Non-pigmented ciliary epithelial cell (primary cell): Measurements from ENCODE around the gene C1orf52.
"Not testable (repeated sequence)": the region's sequence is repeated elsewhere in the genome, so short reads cannot be mapped to it uniquely, and the experiment has no call there.

Experiments used
- DNase-seq: peaks from one replicate; pipeline ENCODE4 v3.0.0-alpha.2; 2010; ENCODE audit warnings: low read depth

The C1orf52 gene

GRCh38 chr1:85277802-85278201 is 18.3 kb upstream of the C1orf52 start:
- DNase-seq, result no peak

DNA sequence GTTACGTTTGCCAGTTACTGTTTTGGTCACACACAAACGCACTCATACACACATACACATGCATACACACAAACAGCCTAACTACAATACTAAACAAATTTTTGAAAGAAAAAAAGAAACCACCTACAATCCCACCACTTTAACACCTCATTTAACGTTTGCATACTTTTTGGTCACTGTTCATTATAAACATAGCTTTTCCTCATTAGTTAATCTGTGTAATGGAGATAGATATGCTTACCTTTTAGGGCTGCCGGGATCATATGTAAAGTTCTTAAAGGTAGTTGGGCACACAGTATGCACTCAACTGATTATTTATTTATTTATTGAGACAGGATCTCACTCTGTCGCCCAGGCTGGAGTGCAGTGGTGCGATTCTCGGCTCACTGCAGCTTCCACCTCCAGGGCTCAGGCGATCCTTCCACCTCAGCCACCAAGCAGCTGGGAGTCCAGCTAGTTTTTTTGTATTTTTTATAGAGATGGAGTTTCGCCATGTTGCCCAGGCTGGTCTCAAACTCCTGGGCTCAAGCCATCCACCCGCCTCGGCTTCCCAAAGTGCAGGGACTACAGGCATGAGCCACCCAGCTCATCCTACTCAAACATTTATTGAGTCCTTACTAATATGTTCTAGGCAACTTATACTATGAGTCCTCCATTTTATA is 17.6 kb upstream of the C1orf52 start:
- DNase-seq, result no peak

DNA sequence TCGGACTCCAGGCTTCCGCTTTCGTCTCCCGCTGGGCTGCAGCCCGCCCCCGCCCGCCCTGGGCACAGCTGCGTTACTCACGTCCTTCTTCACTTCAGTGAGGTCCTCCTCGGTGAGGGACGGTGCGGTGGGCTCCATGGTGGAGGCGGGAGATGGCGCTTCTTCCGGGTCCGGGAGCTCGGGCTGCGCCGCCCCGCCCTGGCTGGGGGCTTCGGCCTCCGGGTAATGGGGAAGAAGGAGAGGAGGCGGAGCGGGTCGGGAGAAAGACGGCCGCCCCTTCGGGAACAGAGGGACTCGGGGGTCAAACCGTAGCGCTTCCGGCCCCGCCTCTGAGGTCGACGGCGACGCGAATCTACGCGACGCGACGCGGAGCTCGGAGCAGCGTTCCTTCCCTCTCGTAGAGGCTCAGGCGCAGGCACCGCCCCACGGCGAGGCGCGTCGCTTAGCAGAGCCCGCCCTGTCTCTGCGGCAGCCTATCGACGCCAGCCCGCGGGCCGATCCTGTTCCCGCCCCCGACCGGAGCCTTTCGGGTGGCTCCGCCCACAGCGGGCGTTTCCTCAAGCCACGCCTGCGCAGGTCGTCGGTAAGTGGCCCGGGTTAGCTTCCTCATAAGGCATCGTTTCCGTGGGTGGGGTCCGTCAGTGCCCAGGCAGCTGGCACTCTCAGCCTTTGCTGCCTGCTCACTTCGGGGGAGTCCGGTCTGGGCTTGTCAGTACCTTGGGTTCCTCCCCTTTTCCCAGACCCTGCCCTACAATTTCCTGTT is 16.9 kb upstream of the C1orf52 start, which contains the start of gene BCL10:
TSS of gene BCL10 (minus strand) at position 418 of the 763 bp plus-strand sequence. CDS start at position 138, 280 bp downstream.
- peak; percentile 88 for DNase-seq

- DNase-seq, result no peak
Observed at GRCh38 chr1:85275701-85276214, 16.3 kb upstream of the C1orf52 start.

- DNase-seq, result peak; percentile 55
Observed at GRCh38 chr1:85274969-85275453, 15.5 kb upstream of the C1orf52 start.

- no peak for DNase-seq
Observed at GRCh38 chr1:85273397-85273796, 13.9 kb upstream of the C1orf52 start.

DNA sequence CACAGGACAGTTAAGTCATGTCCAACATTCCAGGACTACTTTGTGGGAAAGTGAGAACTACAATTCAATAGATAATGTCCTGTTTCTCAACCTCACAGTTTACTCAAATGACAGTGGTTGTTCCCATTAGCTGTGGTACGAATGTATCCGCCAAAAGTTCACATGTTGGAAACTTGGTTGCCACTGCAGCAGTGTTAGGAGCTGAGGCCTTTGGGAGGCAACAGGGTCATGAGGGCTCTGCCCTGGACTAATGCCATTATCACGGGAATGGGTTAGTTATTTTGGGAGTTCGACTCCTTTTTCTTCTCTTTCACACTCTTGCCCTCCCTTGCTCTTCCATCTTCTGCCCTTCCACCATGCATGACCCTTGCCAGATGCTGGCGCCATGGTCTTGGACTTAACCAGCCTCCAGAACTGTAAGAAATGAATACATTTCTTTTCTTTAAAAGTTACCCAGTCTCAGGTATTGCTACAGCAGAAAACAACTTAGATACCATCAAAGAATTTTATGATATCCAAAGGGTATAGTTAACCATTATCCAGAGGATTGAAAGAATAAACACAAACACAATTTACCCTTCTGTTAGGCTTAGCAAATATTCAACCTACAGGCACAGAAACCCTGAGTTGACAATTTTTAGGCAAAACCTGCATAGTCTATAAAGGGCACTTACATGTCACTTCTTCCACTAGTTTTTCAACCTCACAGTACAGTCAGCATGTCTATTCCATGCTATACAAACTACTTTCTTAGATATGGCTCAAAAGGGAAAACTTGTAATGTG is 9.5 kb upstream of the C1orf52 start:
- no peak for DNase-seq

DNA sequence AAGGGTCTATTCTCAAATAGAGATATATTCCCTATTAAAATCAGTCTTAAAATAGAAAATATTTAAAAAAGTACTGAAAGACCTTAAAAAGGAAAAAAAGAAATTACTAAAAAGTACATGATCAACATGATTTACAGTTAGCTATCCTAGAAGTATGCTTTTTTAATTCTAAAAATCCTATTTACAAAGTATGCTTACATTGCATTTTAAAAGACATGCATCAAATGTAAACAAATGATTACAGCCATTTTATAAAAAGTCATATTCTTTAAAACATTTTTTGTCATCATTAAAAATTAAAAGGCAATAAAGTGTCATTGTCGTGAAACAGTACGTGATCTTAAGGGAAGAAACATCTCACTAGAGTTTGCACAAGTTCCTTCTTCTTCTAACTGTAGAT is 7.9 kb upstream of the C1orf52 start:
- DNase-seq, result no peak

- no peak for DNase-seq
Observed at GRCh38 chr1:85264150-85264549, 4.7 kb upstream of the C1orf52 start.

GRCh38 chr1:85262985-85263384 is 3.5 kb upstream of the C1orf52 start:
- no peak for DNase-seq

DNA sequence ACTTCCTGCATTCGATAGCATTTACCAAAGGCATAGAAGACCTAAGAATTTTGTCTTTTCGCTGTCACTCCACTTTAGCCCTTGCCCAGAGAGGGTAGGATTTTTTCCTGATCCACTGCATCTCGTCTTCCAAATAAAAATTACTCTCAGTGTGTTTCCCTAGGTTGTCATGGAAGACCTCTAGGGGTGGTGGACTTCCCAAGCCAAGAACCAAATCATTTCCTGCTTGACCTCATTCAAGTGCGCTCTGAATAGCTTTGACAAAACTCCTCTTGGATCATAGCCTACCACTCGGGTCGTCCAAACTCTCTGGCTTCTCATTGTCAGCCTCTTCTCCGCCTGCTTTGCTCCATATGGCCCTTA is 431 bp upstream of the C1orf52 start:
- no peak for DNase-seq

DNA sequence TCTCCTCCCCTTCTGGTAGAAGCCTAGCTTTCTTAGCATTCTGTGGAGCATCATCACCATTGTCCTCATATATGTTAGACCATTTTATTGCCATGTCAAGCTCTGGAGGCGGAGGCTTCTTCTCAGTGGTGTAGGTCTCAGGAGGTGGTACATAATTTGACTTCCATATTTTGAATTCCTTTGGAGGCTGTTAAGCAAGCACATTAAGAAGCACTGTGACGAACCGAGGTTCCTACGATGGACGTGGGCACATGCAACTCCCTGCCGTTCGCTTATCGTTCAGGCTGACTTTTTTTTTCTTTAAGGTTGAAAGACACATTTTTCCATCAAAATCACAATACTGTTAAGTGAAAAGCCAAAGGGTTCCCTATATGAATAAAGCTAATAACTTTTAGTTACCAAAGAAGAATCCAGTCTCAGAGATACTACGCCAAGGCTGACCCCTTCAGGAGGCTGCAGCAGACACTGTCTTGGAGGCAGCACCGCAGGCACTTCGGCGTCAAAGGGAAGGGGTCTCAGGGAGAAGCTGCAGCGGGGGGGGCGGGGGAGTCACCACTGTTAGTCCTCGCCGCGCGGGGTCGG is 835 bp downstream of the C1orf52 start:
- DNase-seq, result no peak

DNA sequence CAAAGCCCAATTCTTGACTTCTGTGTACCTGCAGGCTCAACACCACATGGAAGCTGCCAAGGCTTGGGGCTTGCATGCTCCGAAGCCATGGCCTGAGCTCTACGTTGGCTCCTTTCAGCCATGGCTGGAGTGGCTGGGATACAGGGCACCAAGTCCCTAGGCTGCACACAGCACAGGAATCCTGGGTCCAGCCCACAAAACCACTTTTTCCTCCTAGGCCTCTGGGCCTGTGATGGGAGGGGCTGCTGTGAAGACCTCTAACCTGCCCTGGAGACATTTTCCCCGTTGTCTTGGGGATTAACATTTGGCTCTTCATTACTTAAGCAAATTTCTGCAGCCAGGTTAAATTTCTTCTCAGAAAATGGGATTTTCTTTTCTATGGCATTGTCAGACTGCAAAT is 10.4 kb downstream of the C1orf52 start:
- DNase-seq, result not testable (repeated sequence)

- no peak for DNase-seq
Observed at GRCh38 chr1:85245891-85246290, 13.6 kb downstream of the C1orf52 start.

GRCh38 chr1:85245456-85245855 is 14.0 kb downstream of the C1orf52 start:
- no peak for DNase-seq

GRCh38 chr1:85244271-85245061 is 15.0 kb downstream of the C1orf52 start:
- DNase-seq, result no peak

DNA sequence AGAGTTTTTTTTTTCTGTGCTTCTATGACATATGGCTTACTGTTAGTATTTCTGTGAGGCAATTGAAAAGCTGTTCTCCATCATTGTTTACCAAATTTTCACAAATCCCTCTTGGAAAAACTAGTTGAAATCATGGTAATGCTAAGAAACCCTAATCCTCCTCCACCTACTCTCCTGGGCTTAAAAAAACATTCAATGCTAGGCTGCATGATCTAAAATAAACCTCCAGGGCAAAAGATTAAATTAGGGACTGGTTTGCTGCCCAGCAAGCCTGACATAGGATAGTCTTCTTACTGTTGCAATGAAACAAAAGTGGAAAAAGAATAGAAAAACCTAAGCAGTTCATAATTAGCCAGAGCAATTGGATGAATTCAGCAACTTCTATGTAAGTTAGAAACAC is 16.1 kb downstream of the C1orf52 start:
- DNase-seq, result no peak

DNA sequence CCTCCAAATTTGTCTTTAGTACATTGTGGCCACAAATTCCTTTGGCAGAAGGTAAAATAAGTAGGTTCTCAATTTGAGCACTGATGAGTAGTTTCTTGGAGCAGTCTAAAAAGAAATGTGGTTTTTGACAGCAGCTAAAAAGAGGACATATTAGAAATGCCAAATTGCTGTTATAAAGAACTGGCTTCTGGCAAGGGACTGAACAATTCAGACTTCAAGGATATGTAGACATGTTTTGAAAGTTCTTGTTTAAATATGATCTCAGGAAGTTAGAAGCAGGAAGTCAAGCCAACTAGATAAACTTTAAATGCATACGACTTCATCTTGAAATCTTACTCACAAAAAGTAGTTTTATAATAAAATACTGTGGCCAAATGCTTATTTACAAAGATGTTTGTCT is 18.8 kb downstream of the C1orf52 start:
- DNase-seq, result no peak

- DNase-seq, result no peak
Observed at GRCh38 chr1:85240174-85240601, 19.3 kb downstream of the C1orf52 start.

DNA sequence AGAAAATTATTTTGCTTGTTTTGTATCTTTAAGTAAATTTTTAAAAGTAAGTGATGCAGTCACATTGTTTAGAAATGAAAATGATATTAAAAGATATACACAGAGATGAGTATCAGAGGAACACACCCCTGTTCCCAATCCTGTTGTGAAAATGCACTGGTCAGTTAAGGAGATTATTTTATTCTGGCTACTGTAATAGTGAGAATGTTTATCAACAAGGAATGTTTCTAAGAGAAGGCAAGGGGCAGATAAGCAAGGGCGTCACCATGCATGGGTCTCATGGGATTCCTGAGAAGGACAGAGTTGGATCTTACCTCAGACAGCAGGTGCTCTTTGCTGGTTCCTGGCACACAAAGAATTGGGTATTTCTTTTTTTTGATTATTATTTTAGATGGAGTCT is 21.8 kb downstream of the C1orf52 start:
- no peak for DNase-seq

DNA sequence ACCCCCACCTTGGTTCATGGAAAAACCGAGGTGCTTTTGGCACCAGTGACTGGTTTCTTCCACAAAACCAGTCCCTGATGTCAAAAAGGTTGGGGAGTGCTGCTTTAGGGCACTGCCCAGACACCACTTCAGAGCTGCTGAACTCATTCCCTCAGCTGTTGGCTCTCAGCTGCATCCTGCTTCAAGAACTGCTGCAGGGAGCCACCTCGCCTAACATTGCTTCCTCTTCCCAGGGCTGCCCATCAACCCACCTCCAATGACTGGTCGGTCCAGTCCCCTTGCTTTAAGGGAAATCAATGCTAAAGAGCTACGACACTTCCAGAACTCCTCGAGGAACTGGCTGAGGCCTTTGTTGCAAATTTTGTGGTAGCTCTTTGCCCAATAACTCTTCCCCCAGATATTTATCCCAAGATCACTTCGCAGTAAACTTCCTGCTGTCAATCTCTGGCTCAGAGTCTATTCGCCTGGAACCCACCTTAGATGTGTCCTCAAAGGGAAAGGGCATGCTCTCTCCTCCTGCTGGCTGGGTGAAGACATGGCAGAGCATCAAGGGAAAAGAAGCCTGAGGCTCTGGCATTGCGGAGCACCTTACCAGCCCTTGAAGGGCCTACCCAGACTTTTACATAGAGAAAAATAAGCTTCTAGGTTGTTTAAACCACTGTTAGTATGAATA is 29.0 kb downstream of the C1orf52 start:
- no peak for DNase-seq
